ENCODE measurements around the gene NUBP2.

The NUBP2 gene

DNA sequence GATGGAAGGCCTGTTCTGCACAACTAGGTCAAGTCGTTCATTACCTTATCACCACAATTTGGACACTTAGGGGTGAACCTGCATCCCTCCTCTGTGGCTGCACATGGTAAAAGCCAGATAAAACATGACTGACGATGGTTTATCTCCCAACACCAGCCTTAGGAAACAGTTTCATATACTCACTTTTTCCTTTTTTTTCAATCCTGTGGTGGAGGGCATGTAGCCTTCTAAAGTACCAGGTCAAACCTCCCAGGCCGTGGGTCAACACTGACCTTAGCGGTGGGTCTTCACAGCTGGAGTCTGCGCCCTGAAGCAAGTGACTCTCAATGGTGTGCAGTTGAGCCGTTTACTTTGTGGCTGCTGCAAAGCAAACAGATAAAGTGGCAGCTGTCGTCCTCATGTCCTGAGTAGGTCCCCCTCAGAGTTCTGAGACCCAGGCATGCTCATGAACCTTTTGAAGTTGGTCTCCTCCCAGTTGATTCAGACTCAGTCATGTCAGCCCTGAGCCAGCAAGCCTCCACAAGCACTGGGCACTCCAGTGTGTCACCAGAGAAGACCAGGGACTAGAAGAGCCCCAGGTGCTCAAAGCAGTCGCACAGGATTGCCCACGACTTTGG, 50.2 kb downstream of the NUBP2 start:
- FAIRE-seq, result no peak
- TF ChIP-seq, protein P1, sequence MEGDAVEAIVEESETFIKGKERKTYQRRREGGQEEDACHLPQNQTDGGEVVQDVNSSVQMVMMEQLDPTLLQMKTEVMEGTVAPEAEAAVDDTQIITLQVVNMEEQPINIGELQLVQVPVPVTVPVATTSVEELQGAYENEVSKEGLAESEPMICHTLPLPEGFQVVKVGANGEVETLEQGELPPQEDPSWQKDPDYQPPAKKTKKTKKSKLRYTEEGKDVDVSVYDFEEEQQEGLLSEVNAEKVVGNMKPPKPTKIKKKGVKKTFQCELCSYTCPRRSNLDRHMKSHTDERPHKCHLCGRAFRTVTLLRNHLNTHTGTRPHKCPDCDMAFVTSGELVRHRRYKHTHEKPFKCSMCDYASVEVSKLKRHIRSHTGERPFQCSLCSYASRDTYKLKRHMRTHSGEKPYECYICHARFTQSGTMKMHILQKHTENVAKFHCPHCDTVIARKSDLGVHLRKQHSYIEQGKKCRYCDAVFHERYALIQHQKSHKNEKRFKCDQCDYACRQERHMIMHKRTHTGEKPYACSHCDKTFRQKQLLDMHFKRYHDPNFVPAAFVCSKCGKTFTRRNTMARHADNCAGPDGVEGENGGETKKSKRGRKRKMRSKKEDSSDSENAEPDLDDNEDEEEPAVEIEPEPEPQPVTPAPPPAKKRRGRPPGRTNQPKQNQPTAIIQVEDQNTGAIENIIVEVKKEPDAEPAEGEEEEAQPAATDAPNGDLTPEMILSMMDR (IDR thresholded peaks at IDR 0.05; ENCODE audit: insufficient read depth, missing control alignments), result no peak
- no peak for DNase-seq (ENCODE audit: insufficient read length, low spot score)

DNA sequence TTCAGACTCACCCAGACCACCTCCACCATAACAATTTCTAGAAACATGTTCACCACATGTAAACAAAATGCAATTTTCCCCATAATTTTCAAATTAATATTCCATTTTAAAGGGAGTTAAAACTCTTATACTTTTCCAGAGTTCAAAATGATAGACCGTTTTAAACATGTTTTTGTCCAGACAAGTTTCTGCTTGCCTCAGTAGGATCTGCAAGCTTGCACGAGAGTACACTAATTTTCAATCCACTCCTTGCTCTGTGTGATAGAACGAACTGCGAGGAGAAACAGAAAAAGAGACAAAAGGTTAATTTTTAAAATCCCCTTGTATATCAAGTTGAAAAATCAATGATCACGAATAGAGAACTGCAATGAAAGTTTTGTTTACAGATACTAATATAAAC, 51.3 kb downstream of the NUBP2 start:
- DNase-seq (ENCODE audit: insufficient read length, low spot score) (no peak), FAIRE-seq (no peak)
- TF ChIP-seq, protein P1 (IDR thresholded peaks at IDR 0.05; ENCODE audit: insufficient read depth, missing control alignments), result no peak

Measured in D721Med (cell line).